Activated T-cell treated with anti-CD3 and anti-CD28 coated beads, Interleukin-2, amount 50 U/mL, for 72 hours (primary cell): Measurements from ENCODE around the gene SLN. TPM values are rescaled to one million over a fixed set of nuclear protein-coding genes. Genes with fewer than 3 reads are reported as not detected.

ENCODE experiments used
- ATAC-seq, 2 donors: fragments of 150-1000 bp; cut with Tn5 transposase; replicated peaks in 1 of 2; 2 replicates each; pipeline ENCODE4 v1.10.0; 2021; ENCODE audit warnings: moderate library complexity in 2 of 2, mild to moderate bottlenecking in 1 of 2
- DNase-seq, 2 donors: peaks; one replicate each; pipeline ENCODE4 v3.0.0; 2021 to 2022; ENCODE audit warnings: mixed read lengths in 1 of 2
- H3K27ac Mint-ChIP-seq: one replicate; pipeline ENCODE4 v1.8.0; 2022; ENCODE audit warnings: mild to moderate bottlenecking, moderate library complexity, mixed read lengths
- H3K27me3 Mint-ChIP-seq: one replicate; pipeline ENCODE4 v1.8.0; 2022; ENCODE audit warnings: low read depth, mixed read lengths
- H3K36me3 Mint-ChIP-seq, 2 donors: one replicate each; pipeline ENCODE4 v1.8.0; 2022; ENCODE audit warnings: mixed read lengths in 2 of 2, mild to moderate bottlenecking in 1 of 2; ENCODE audit not compliant: insufficient read depth in 2 of 2
- H3K4me1 Mint-ChIP-seq: one replicate; pipeline ENCODE4 v1.8.0; 2022; ENCODE audit warnings: low read depth, mixed read lengths
- H3K4me3 Mint-ChIP-seq, 2 donors: one replicate each; pipeline ENCODE4 v1.8.0; 2022; ENCODE audit warnings: mild to moderate bottlenecking in 2 of 2, mixed read lengths in 2 of 2, moderate library complexity in 2 of 2
- H3K9me3 Mint-ChIP-seq, 2 donors: one replicate each; pipeline ENCODE4 v1.8.0; 2022; ENCODE audit warnings: mixed read lengths in 2 of 2
- total RNA-seq, 2 donors: library from RNA; stranded (reverse); gene quantifications; one replicate each; pipeline ENCODE4 v1.2.3, GENCODE V29; 2022

The SLN gene
- total RNA-seq, 2 donors from 2014 or later = not detected

- Mint-ChIP-seq H3K27me3 (peaks cover 31% of the 10 kb centered on the region), H3K4me1 (peaks cover 9% of the 10 kb centered on the region)
Observed at GRCh38 chr11:107689317-107690202, 22.3 kb downstream of the SLN start.

GRCh38 chr11:107688322-107688918 lies 23.4 kb downstream of the SLN start:
- Mint-ChIP-seq H3K27ac (no peak overlapping the region), H3K27me3 (peaks cover 31% of the 10 kb centered on the region), H3K4me1 (peaks cover 9% of the 10 kb centered on the region), H3K4me3 (no peak overlapping the region), H3K9me3 (no peaks in the 10 kb centered on the region), H3K36me3 (no peaks in the 10 kb centered on the region)
- ATAC-seq (no peak), DNase-seq (no peak)

More at GRCh38 chr11:107689317-107690202, 22.3 kb downstream of the SLN start:
- DNase-seq (peak; percentile 68 to 71), ATAC-seq (peak; percentile 85)
- no peak overlapping the region for H3K27ac Mint-ChIP-seq
- H3K36me3 Mint-ChIP-seq = no peaks in the 10 kb centered on the region
- H3K4me3 Mint-ChIP-seq = no peak overlapping the region
- no peaks in the 10 kb centered on the region for H3K9me3 Mint-ChIP-seq

GRCh38 chr11:107683807-107684206 lies 28.0 kb downstream of the SLN start:
- Mint-ChIP-seq H3K36me3 (no peaks in the 10 kb centered on the region), H3K27me3 (peaks cover 12% of the 10 kb centered on the region), H3K4me1 (no peaks in the 10 kb centered on the region), H3K4me3 (no peak overlapping the region), H3K9me3 (no peaks in the 10 kb centered on the region), H3K27ac (no peak overlapping the region)
- ATAC-seq (no peak), DNase-seq (no peak)

- DNase-seq (no peak), ATAC-seq (no peak)
- H3K36me3 Mint-ChIP-seq = no peaks in the 10 kb centered on the region
- no peak overlapping the region for H3K27ac Mint-ChIP-seq
- no peaks in the 10 kb centered on the region for H3K9me3 Mint-ChIP-seq
- H3K4me1 Mint-ChIP-seq = no peaks in the 10 kb centered on the region
- H3K27me3 Mint-ChIP-seq = peaks cover 12% of the 10 kb centered on the region
- no peak overlapping the region for H3K4me3 Mint-ChIP-seq
Observed at GRCh38 chr11:107683061-107683460, 28.8 kb downstream of the SLN start.

- ATAC-seq (no peak), DNase-seq (no peak)
- no peak overlapping the region for H3K4me3 Mint-ChIP-seq
- peaks cover 12% of the 10 kb centered on the region for H3K27me3 Mint-ChIP-seq
- no peak overlapping the region for H3K27ac Mint-ChIP-seq
- no peaks in the 10 kb centered on the region for H3K36me3 Mint-ChIP-seq
- no peaks in the 10 kb centered on the region for H3K4me1 Mint-ChIP-seq
- H3K9me3 Mint-ChIP-seq = no peaks in the 10 kb centered on the region
Observed at GRCh38 chr11:107682572-107682971, 29.3 kb downstream of the SLN start.

GRCh38 chr11:107682171-107682570 lies 29.7 kb downstream of the SLN start:
- no peaks in the 10 kb centered on the region for H3K4me1 Mint-ChIP-seq
- H3K9me3 Mint-ChIP-seq = no peaks in the 10 kb centered on the region
- ATAC-seq (no peak), DNase-seq (no peak)
- H3K36me3 Mint-ChIP-seq = no peaks in the 10 kb centered on the region
- H3K4me3 Mint-ChIP-seq = no peak overlapping the region
- peaks cover 12% of the 10 kb centered on the region for H3K27me3 Mint-ChIP-seq
- H3K27ac Mint-ChIP-seq = no peak overlapping the region

GRCh38 chr11:107679255-107680024 lies 32.4 kb downstream of the SLN start:
- Mint-ChIP-seq H3K9me3 (no peaks in the 10 kb centered on the region), H3K27me3 (peaks cover 19% of the 10 kb centered on the region)

GRCh38 chr11:107678632-107678971 lies 33.3 kb downstream of the SLN start:
- H3K27ac Mint-ChIP-seq = no peak overlapping the region
- ATAC-seq (no peak), DNase-seq (no peak)
- H3K27me3 Mint-ChIP-seq = peaks cover 19% of the 10 kb centered on the region
- H3K4me3 Mint-ChIP-seq = no peak overlapping the region
- H3K9me3 Mint-ChIP-seq = no peaks in the 10 kb centered on the region
- H3K36me3 Mint-ChIP-seq = no peaks in the 10 kb centered on the region
- H3K4me1 Mint-ChIP-seq = no peaks in the 10 kb centered on the region

More at GRCh38 chr11:107679255-107680024, 32.4 kb downstream of the SLN start:
- ATAC-seq = no peak
- no peaks in the 10 kb centered on the region for H3K4me1 Mint-ChIP-seq
- H3K27ac Mint-ChIP-seq = no peak overlapping the region
- no peak for DNase-seq
- H3K36me3 Mint-ChIP-seq = no peaks in the 10 kb centered on the region
- H3K4me3 Mint-ChIP-seq = no peak overlapping the region

- Mint-ChIP-seq H3K9me3 (no peaks in the 10 kb centered on the region), H3K27ac (no peak overlapping the region), H3K4me3 (no peak overlapping the region), H3K4me1 (no peaks in the 10 kb centered on the region), H3K36me3 (no peaks in the 10 kb centered on the region), H3K27me3 (peaks cover 19% of the 10 kb centered on the region)
- DNase-seq (no peak), ATAC-seq (no peak)
Observed at GRCh38 chr11:107677924-107678631, 33.8 kb downstream of the SLN start.

GRCh38 chr11:107676336-107677057 lies 35.4 kb downstream of the SLN start:
- H3K4me1 Mint-ChIP-seq = no peaks in the 10 kb centered on the region
- ATAC-seq = no peak

GRCh38 chr11:107675902-107676301 lies 36.0 kb downstream of the SLN start:
- H3K27me3 Mint-ChIP-seq = peaks cover 20% of the 10 kb centered on the region

More at GRCh38 chr11:107676336-107677057, 35.4 kb downstream of the SLN start:
- Mint-ChIP-seq H3K36me3 (no peaks in the 10 kb centered on the region), H3K27me3 (peaks cover 20% of the 10 kb centered on the region), H3K9me3 (no peaks in the 10 kb centered on the region), H3K4me3 (no peak overlapping the region), H3K27ac (no peak overlapping the region)
- no peak for DNase-seq

GRCh38 chr11:107669893-107670601 lies 41.8 kb downstream of the SLN start:
- Mint-ChIP-seq H3K36me3 (no peaks in the 10 kb centered on the region), H3K4me3 (no peak overlapping the region), H3K27me3 (peaks cover 19% of the 10 kb centered on the region), H3K27ac (no peak overlapping the region), H3K4me1 (no peaks in the 10 kb centered on the region), H3K9me3 (no peaks in the 10 kb centered on the region)
- ATAC-seq (no peak), DNase-seq (no peak)

More at GRCh38 chr11:107675902-107676301, 36.0 kb downstream of the SLN start:
- Mint-ChIP-seq H3K4me1 (no peaks in the 10 kb centered on the region), H3K36me3 (no peaks in the 10 kb centered on the region), H3K9me3 (no peaks in the 10 kb centered on the region), H3K27ac (no peak overlapping the region), H3K4me3 (no peak overlapping the region)
- DNase-seq (no peak), ATAC-seq (no peak)
